ENCODE data around the gene IKZF3.

Gene IKZF3

DNA sequence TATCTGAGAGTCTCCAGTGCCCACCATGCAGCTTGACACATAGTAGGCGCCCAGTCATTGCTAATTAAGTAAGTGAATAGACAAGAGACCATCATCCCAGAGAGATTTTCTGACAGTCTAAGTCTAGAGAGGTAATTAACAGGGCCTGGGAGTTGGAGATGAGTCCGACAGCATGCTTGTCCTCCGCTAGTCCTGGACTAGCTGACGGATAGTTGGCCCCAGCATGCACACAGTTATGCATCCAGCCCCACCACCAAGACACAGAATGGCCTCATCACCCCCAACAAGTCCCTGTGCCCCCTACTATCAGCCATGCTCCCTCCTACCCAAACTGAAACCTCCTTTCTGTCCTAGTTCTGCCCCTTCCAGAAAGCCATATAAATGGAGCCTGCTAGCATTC lies 116.4 kb downstream of the IKZF3 start:
- no peaks in the 10 kb centered on the region for H3K79me2 ChIP-seq (ENCODE audit: insufficient read depth, low read length)
- no peak overlapping the region for H3K4me2 ChIP-seq (ENCODE audit: insufficient read depth, low read length)
- TF ChIP-seq, protein P1, sequence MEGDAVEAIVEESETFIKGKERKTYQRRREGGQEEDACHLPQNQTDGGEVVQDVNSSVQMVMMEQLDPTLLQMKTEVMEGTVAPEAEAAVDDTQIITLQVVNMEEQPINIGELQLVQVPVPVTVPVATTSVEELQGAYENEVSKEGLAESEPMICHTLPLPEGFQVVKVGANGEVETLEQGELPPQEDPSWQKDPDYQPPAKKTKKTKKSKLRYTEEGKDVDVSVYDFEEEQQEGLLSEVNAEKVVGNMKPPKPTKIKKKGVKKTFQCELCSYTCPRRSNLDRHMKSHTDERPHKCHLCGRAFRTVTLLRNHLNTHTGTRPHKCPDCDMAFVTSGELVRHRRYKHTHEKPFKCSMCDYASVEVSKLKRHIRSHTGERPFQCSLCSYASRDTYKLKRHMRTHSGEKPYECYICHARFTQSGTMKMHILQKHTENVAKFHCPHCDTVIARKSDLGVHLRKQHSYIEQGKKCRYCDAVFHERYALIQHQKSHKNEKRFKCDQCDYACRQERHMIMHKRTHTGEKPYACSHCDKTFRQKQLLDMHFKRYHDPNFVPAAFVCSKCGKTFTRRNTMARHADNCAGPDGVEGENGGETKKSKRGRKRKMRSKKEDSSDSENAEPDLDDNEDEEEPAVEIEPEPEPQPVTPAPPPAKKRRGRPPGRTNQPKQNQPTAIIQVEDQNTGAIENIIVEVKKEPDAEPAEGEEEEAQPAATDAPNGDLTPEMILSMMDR (IDR thresholded peaks at IDR 0.05; ENCODE audit: borderline replicate concordance, extremely low read depth, low read length, poor library complexity, severe bottlenecking), result no peak
- TF ChIP-seq EZH2 (IDR thresholded peaks at IDR 0.05; ENCODE audit: borderline replicate concordance, low read depth, low read length, severe bottlenecking), result no peak
- no peaks in the 10 kb centered on the region for H3K36me3 ChIP-seq (ENCODE audit: insufficient read depth, low read length)
- H2AFZ ChIP-seq (ENCODE audit: low read depth, low read length), result no peak overlapping the region
- H4K20me1 ChIP-seq (ENCODE audit: insufficient read depth, low read length), result no peaks in the 10 kb centered on the region
- no peak overlapping the region for H3K9ac ChIP-seq (ENCODE audit: low read depth, low read length)
- ATAC-seq (ENCODE audit: insufficient read depth, low read depth) (no peak), DNase-seq (no peak)
- no peaks in the 10 kb centered on the region for H3K9me3 ChIP-seq (ENCODE audit: insufficient read depth, low read length, severe bottlenecking)
- H3K27ac ChIP-seq (ENCODE audit: low read length), result no peak overlapping the region
- no peak overlapping the region for H3K4me3 ChIP-seq (ENCODE audit: low read depth in 1 of 2, low read length in 2 of 2)
- H3K27me3 ChIP-seq (ENCODE audit: insufficient read depth, low read length, poor library complexity), result no peaks in the 10 kb centered on the region
- peaks cover 4% of the 10 kb centered on the region for H3K4me1 ChIP-seq (ENCODE audit: insufficient read depth, low read length)

DNA sequence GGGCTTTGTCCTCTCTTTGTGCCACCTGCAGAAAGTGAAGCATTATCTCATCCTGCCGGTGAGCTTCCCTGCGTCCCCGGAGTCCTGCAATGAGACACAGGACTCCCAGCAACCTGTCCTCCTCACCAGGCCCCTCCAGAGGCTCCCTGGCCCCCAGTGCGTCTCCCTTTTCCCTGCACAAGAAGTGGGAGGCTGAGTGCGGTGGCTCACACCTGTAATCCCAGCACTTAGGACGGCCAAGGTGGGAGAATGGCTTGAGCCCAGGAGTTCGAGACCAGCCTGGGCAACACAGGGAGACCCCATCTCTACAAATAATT lies 118.0 kb downstream of the IKZF3 start:
- Histone ChIP-seq H3K9me3 (ENCODE audit: insufficient read depth, low read length, severe bottlenecking) (no peaks in the 10 kb centered on the region), H3K9ac (ENCODE audit: low read depth, low read length) (no peak overlapping the region), H2AFZ (ENCODE audit: low read depth, low read length) (no peak overlapping the region), H4K20me1 (ENCODE audit: insufficient read depth, low read length) (no peaks in the 10 kb centered on the region), H3K36me3 (ENCODE audit: insufficient read depth, low read length) (no peaks in the 10 kb centered on the region), H3K4me2 (ENCODE audit: insufficient read depth, low read length) (no peak overlapping the region), H3K27ac (ENCODE audit: low read length) (no peak overlapping the region), H3K27me3 (ENCODE audit: insufficient read depth, low read length, poor library complexity) (no peaks in the 10 kb centered on the region), H3K4me3 (ENCODE audit: low read depth in 1 of 2, low read length in 2 of 2) (no peak overlapping the region), H3K79me2 (ENCODE audit: insufficient read depth, low read length) (no peaks in the 10 kb centered on the region), H3K4me1 (ENCODE audit: insufficient read depth, low read length) (no peaks in the 10 kb centered on the region)
- no peak for ATAC-seq (ENCODE audit: insufficient read depth, low read depth)
- no peak for TF ChIP-seq EZH2 (IDR thresholded peaks at IDR 0.05; ENCODE audit: borderline replicate concordance, low read depth, low read length, severe bottlenecking)
- TF ChIP-seq, protein P1 (IDR thresholded peaks at IDR 0.05; ENCODE audit: borderline replicate concordance, extremely low read depth, low read length, poor library complexity, severe bottlenecking), result no peak
- DNase-seq, result no peak

DNA sequence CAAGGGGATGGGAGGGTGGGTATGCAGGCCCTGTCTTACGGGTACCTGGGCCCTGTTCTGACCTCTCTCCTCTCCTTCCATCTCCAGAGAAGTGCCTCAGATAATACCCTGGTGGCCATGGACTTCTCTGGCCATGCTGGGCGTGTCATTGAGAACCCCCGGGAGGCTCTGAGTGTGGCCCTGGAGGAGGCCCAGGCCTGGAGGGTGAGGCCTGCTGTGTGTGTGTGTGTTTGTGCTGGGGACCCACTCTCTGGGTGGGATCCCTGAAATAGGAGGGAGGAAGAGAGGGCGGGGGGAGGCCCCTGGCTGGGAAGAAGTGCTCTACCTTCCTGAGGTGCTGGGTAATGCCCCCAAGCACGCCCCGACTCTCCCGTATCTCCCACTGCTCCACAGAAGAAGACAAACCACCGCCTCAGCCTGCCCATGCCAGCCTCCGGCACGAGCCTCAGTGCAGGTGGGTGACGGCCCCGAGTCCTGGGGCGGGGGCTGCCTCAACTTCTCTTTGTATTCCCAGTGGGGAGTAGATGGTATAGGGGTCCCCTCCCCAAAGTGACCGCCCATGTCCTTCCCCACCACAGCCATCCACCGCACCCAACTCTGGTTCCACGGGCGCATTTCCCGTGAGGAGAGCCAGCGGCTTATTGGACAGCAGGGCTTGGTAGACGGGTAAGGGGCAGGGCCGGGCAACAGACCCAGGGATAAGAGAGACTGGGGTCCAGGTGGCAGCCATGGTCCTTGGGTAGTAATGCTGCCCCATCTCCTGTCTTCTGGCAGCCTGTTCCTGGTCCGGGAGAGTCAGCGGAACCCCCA lies 118.6 kb downstream of the IKZF3 start:
- H3K4me1 ChIP-seq (ENCODE audit: insufficient read depth, low read length), result no peaks in the 10 kb centered on the region
- H4K20me1 ChIP-seq (ENCODE audit: insufficient read depth, low read length), result no peaks in the 10 kb centered on the region
- ATAC-seq (ENCODE audit: insufficient read depth, low read depth), result no peak
- no peaks in the 10 kb centered on the region for H3K36me3 ChIP-seq (ENCODE audit: insufficient read depth, low read length)
- H2AFZ ChIP-seq (ENCODE audit: low read depth, low read length), result no peak overlapping the region
- H3K4me3 ChIP-seq (ENCODE audit: low read depth in 1 of 2, low read length in 2 of 2), result no peak overlapping the region
- H3K27ac ChIP-seq (ENCODE audit: low read length), result no peak overlapping the region
- no peak overlapping the region for H3K4me2 ChIP-seq (ENCODE audit: insufficient read depth, low read length)
- no peaks in the 10 kb centered on the region for H3K79me2 ChIP-seq (ENCODE audit: insufficient read depth, low read length)
- no peak overlapping the region for H3K9ac ChIP-seq (ENCODE audit: low read depth, low read length)
- H3K9me3 ChIP-seq (ENCODE audit: insufficient read depth, low read length, severe bottlenecking), result no peaks in the 10 kb centered on the region
- DNase-seq, result no peak
- no peaks in the 10 kb centered on the region for H3K27me3 ChIP-seq (ENCODE audit: insufficient read depth, low read length, poor library complexity)
- TF ChIP-seq, protein P1 (IDR thresholded peaks at IDR 0.05; ENCODE audit: borderline replicate concordance, extremely low read depth, low read length, poor library complexity, severe bottlenecking), result no peak
- no peak for TF ChIP-seq EZH2 (IDR thresholded peaks at IDR 0.05; ENCODE audit: borderline replicate concordance, low read depth, low read length, severe bottlenecking)
